ENCODE results near the gene NCBP3. TPM values are rescaled to one million over a fixed set of nuclear protein-coding genes. Genes with fewer than 3 reads are reported as not detected.

Gene NCBP3
- total and polyA plus RNA-seq, 2 of the 8 experiments (the other 6 are each of a cell fraction or from before 2014, with no cell fraction given): 19.6 to 46.1 TPM

GRCh38 chr17:3814361-3814760 lies 31.7 kb downstream of the NCBP3 start (continued):
- TF ChIP-seq, protein P1, sequence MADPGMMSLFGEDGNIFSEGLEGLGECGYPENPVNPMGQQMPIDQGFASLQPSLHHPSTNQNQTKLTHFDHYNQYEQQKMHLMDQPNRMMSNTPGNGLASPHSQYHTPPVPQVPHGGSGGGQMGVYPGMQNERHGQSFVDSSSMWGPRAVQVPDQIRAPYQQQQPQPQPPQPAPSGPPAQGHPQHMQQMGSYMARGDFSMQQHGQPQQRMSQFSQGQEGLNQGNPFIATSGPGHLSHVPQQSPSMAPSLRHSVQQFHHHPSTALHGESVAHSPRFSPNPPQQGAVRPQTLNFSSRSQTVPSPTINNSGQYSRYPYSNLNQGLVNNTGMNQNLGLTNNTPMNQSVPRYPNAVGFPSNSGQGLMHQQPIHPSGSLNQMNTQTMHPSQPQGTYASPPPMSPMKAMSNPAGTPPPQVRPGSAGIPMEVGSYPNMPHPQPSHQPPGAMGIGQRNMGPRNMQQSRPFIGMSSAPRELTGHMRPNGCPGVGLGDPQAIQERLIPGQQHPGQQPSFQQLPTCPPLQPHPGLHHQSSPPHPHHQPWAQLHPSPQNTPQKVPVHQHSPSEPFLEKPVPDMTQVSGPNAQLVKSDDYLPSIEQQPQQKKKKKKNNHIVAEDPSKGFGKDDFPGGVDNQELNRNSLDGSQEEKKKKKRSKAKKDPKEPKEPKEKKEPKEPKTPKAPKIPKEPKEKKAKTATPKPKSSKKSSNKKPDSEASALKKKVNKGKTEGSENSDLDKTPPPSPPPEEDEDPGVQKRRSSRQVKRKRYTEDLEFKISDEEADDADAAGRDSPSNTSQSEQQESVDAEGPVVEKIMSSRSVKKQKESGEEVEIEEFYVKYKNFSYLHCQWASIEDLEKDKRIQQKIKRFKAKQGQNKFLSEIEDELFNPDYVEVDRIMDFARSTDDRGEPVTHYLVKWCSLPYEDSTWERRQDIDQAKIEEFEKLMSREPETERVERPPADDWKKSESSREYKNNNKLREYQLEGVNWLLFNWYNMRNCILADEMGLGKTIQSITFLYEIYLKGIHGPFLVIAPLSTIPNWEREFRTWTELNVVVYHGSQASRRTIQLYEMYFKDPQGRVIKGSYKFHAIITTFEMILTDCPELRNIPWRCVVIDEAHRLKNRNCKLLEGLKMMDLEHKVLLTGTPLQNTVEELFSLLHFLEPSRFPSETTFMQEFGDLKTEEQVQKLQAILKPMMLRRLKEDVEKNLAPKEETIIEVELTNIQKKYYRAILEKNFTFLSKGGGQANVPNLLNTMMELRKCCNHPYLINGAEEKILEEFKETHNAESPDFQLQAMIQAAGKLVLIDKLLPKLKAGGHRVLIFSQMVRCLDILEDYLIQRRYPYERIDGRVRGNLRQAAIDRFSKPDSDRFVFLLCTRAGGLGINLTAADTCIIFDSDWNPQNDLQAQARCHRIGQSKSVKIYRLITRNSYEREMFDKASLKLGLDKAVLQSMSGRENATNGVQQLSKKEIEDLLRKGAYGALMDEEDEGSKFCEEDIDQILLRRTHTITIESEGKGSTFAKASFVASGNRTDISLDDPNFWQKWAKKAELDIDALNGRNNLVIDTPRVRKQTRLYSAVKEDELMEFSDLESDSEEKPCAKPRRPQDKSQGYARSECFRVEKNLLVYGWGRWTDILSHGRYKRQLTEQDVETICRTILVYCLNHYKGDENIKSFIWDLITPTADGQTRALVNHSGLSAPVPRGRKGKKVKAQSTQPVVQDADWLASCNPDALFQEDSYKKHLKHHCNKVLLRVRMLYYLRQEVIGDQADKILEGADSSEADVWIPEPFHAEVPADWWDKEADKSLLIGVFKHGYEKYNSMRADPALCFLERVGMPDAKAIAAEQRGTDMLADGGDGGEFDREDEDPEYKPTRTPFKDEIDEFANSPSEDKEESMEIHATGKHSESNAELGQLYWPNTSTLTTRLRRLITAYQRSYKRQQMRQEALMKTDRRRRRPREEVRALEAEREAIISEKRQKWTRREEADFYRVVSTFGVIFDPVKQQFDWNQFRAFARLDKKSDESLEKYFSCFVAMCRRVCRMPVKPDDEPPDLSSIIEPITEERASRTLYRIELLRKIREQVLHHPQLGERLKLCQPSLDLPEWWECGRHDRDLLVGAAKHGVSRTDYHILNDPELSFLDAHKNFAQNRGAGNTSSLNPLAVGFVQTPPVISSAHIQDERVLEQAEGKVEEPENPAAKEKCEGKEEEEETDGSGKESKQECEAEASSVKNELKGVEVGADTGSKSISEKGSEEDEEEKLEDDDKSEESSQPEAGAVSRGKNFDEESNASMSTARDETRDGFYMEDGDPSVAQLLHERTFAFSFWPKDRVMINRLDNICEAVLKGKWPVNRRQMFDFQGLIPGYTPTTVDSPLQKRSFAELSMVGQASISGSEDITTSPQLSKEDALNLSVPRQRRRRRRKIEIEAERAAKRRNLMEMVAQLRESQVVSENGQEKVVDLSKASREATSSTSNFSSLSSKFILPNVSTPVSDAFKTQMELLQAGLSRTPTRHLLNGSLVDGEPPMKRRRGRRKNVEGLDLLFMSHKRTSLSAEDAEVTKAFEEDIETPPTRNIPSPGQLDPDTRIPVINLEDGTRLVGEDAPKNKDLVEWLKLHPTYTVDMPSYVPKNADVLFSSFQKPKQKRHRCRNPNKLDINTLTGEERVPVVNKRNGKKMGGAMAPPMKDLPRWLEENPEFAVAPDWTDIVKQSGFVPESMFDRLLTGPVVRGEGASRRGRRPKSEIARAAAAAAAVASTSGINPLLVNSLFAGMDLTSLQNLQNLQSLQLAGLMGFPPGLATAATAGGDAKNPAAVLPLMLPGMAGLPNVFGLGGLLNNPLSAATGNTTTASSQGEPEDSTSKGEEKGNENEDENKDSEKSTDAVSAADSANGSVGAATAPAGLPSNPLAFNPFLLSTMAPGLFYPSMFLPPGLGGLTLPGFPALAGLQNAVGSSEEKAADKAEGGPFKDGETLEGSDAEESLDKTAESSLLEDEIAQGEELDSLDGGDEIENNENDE (IDR thresholded peaks at IDR 0.05; ENCODE audit: insufficient replicate concordance, low read length): no peak
- TF ChIP-seq CEBPB (IDR thresholded peaks at IDR 0.05; ENCODE audit: low read depth, low read length): no peak
- no peak for TF ChIP-seq KDM4A (IDR thresholded peaks at IDR 0.05; ENCODE audit: low read depth, low read length, severe bottlenecking)
- TF ChIP-seq GTF2F1 (IDR thresholded peaks at IDR 0.05; ENCODE audit: borderline replicate concordance, low read depth, low read length): no peak
- no peak for TF ChIP-seq POU5F1 (IDR thresholded peaks at IDR 0.05; ENCODE audit: low read depth, low read length)
